GM19025 (cell line): ENCODE results near the gene HNRNPF.

Experiments used
- ATAC-seq: cut with Tn5 transposase; IDR thresholded peaks from one replicate; pipeline ENCODE4 v1.9.1; 2021; ENCODE audit warnings: mild to moderate bottlenecking, low read depth, moderate library complexity; ENCODE audit not compliant: unreplicated experiment

HNRNPF gene

GRCh38 chr10:43383204-43383971, 25.6 kb downstream of the HNRNPF start:
- no peak for ATAC-seq

GRCh38 chr10:43380610-43381222, 28.3 kb downstream of the HNRNPF start:
- ATAC-seq = no peak

- ATAC-seq = no peak
Observed at GRCh38 chr10:43377424-43377883, 31.5 kb downstream of the HNRNPF start.

GRCh38 chr10:43376828-43377423, 32.1 kb downstream of the HNRNPF start:
- ATAC-seq = no peak

- no peak for ATAC-seq
Observed at GRCh38 chr10:43376046-43376635, 32.8 kb downstream of the HNRNPF start.

GRCh38 chr10:43375401-43376020, 33.5 kb downstream of the HNRNPF start:
- no peak for ATAC-seq

GRCh38 chr10:43374194-43374593, 34.8 kb downstream of the HNRNPF start:
- ATAC-seq = no peak

GRCh38 chr10:43373461-43373860, 35.5 kb downstream of the HNRNPF start:
- no peak for ATAC-seq

- ATAC-seq = no peak
Observed at GRCh38 chr10:43372765-43373361, 36.1 kb downstream of the HNRNPF start.

GRCh38 chr10:43371418-43371817, 37.6 kb downstream of the HNRNPF start, which contains the start of gene FXYD4:
Gene FXYD4 (plus strand): TSS chr10:43371636. CDS start chr10:43373747, 2,111 bp downstream.
- no peak for ATAC-seq

- no peak for ATAC-seq
Observed at GRCh38 chr10:43370671-43371215, 38.2 kb downstream of the HNRNPF start.

GRCh38 chr10:43369921-43370320, 39.1 kb downstream of the HNRNPF start:
- no peak for ATAC-seq

GRCh38 chr10:43365001-43365400, 44.0 kb downstream of the HNRNPF start:
- ATAC-seq = no peak

GRCh38 chr10:43362191-43362839, 46.7 kb downstream of the HNRNPF start:
- ATAC-seq = peak; percentile 97

GRCh38 chr10:43361547-43362190, 47.3 kb downstream of the HNRNPF start:
- no peak for ATAC-seq

- no peak for ATAC-seq
Observed at GRCh38 chr10:43360086-43360485, 48.9 kb downstream of the HNRNPF start.

GRCh38 chr10:43355749-43356371, 53.1 kb downstream of the HNRNPF start:
- ATAC-seq = no peak

GRCh38 chr10:43354879-43355380, 54.1 kb downstream of the HNRNPF start:
- ATAC-seq = no peak

GRCh38 chr10:43354330-43354635, 54.7 kb downstream of the HNRNPF start:
- no peak for ATAC-seq
